Measurements from ENCODE around the gene C17orf100. TPM values are rescaled to one million over a fixed set of nuclear protein-coding genes. Genes with fewer than 3 reads are reported as not detected.
A peak's percentile ranks its signal among the peaks of the same experiment; 100 is the strongest.

Gene C17orf100
- total and polyA plus RNA-seq, 2 of the 13 experiments (the other 11 are each of a cell fraction or from before 2014, with no cell fraction given) = 3.6 to 8.7 TPM

DNA sequence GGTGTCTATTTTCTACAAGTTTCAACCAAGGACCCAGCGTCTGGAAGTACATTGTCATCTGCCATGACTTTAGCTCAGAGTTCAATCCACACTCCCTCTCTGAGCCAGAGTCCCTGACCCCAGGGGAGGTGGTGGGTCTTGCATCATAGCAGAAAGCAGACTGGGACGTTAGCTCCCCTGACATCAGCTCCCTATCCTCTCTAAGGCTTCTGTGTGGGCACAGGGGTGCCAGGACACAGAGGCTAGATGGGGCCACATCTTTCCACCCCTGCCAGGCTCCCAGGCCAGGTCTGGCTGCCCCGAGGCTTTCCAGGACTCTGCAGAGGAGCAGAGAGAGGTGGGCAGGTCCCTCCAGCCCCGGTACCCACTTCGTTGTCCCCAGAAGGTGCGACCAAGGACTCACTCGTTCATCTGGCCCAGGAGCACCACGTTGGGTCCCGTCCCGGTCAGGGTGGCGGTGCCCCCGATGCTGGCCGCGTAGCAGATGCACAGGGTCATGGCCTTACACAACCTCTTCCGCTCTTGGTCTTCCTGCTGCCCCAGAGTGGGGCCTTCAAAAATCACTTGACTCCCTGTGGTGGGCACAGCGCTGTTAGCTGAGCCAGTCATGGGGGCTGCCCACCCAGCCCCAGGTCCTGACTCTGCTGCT, 51.1 kb downstream of the C17orf100 start (continued):
- no peak for TF ChIP-seq ZNF430 (CRISPR knock-in tag; IDR thresholded peaks at IDR 0.05)
- TF ChIP-seq MED1 (CRISPR knock-in tag; IDR thresholded peaks at IDR 0.05) = peak; percentile 77
- TF ChIP-seq, protein P1, sequence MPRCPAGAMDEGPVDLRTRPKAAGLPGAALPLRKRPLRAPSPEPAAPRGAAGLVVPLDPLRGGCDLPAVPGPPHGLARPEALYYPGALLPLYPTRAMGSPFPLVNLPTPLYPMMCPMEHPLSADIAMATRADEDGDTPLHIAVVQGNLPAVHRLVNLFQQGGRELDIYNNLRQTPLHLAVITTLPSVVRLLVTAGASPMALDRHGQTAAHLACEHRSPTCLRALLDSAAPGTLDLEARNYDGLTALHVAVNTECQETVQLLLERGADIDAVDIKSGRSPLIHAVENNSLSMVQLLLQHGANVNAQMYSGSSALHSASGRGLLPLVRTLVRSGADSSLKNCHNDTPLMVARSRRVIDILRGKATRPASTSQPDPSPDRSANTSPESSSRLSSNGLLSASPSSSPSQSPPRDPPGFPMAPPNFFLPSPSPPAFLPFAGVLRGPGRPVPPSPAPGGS (CRISPR knock-in tag; IDR thresholded peaks at IDR 0.05) = no peak
- TF ChIP-seq ADNP (CRISPR knock-in tag; IDR thresholded peaks at IDR 0.05) = no peak
- TF ChIP-seq ZFYVE20 (CRISPR knock-in tag; IDR thresholded peaks at IDR 0.05; ENCODE audit: borderline replicate concordance, low read depth) = no peak
- TF ChIP-seq, protein P2, sequence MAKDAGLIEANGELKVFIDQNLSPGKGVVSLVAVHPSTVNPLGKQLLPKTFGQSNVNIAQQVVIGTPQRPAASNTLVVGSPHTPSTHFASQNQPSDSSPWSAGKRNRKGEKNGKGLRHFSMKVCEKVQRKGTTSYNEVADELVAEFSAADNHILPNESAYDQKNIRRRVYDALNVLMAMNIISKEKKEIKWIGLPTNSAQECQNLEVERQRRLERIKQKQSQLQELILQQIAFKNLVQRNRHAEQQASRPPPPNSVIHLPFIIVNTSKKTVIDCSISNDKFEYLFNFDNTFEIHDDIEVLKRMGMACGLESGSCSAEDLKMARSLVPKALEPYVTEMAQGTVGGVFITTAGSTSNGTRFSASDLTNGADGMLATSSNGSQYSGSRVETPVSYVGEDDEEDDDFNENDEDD (CRISPR knock-in tag; IDR thresholded peaks at IDR 0.05; ENCODE audit: borderline replicate concordance) = no peak
- TF ChIP-seq, protein P3, sequence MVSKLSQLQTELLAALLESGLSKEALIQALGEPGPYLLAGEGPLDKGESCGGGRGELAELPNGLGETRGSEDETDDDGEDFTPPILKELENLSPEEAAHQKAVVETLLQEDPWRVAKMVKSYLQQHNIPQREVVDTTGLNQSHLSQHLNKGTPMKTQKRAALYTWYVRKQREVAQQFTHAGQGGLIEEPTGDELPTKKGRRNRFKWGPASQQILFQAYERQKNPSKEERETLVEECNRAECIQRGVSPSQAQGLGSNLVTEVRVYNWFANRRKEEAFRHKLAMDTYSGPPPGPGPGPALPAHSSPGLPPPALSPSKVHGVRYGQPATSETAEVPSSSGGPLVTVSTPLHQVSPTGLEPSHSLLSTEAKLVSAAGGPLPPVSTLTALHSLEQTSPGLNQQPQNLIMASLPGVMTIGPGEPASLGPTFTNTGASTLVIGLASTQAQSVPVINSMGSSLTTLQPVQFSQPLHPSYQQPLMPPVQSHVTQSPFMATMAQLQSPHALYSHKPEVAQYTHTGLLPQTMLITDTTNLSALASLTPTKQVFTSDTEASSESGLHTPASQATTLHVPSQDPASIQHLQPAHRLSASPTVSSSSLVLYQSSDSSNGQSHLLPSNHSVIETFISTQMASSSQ (IDR thresholded peaks at IDR 0.05; ENCODE audit: low read depth) = no peak
- TF ChIP-seq, protein P3 (CRISPR knock-in tag; IDR thresholded peaks at IDR 0.05; ENCODE audit: borderline replicate concordance) = 0 out of 2 replicates have a peak, but pooled peaks have one; percentile 31
- TF ChIP-seq SOX5 (CRISPR knock-in tag; IDR thresholded peaks at IDR 0.05; ENCODE audit: borderline replicate concordance) = peak; percentile 38; the same call in 1 of the 2 replicates
- TF ChIP-seq, protein P4, sequence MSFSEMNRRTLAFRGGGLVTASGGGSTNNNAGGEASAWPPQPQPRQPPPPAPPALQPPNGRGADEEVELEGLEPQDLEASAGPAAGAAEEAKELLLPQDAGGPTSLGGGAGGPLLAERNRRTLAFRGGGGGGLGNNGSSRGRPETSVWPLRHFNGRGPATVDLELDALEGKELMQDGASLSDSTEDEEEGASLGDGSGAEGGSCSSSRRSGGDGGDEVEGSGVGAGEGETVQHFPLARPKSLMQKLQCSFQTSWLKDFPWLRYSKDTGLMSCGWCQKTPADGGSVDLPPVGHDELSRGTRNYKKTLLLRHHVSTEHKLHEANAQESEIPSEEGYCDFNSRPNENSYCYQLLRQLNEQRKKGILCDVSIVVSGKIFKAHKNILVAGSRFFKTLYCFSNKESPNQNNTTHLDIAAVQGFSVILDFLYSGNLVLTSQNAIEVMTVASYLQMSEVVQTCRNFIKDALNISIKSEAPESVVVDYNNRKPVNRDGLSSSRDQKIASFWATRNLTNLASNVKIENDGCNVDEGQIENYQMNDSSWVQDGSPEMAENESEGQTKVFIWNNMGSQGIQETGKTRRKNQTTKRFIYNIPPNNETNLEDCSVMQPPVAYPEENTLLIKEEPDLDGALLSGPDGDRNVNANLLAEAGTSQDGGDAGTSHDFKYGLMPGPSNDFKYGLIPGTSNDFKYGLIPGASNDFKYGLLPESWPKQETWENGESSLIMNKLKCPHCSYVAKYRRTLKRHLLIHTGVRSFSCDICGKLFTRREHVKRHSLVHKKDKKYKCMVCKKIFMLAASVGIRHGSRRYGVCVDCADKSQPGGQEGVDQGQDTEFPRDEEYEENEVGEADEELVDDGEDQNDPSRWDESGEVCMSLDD (CRISPR knock-in tag; IDR thresholded peaks at IDR 0.05; ENCODE audit: borderline replicate concordance) = no peak
- peak; percentile 77 for TF ChIP-seq RXRB (CRISPR knock-in tag; IDR thresholded peaks at IDR 0.05; ENCODE audit: borderline replicate concordance)
- no peak for TF ChIP-seq MXI1 (IDR thresholded peaks at IDR 0.05; ENCODE audit: borderline replicate concordance, low read depth, low read length)
- TF ChIP-seq MXD4 (CRISPR knock-in tag; IDR thresholded peaks at IDR 0.05) = no peak
- TF ChIP-seq SP140L (CRISPR knock-in tag; IDR thresholded peaks at IDR 0.05; ENCODE audit: borderline replicate concordance) = no peak
- peak in 1 of 2 experiments; percentile 41; a peak in 1 of 4 replicates for TF ChIP-seq EP300 (IDR thresholded peaks at IDR 0.05; ENCODE audit: low read depth in 2 of 2, low read length in 2 of 2)
- no peak for TF ChIP-seq EP300 (CRISPR knock-in tag; IDR thresholded peaks at IDR 0.05; ENCODE audit: borderline replicate concordance)
- TF ChIP-seq, protein P5, sequence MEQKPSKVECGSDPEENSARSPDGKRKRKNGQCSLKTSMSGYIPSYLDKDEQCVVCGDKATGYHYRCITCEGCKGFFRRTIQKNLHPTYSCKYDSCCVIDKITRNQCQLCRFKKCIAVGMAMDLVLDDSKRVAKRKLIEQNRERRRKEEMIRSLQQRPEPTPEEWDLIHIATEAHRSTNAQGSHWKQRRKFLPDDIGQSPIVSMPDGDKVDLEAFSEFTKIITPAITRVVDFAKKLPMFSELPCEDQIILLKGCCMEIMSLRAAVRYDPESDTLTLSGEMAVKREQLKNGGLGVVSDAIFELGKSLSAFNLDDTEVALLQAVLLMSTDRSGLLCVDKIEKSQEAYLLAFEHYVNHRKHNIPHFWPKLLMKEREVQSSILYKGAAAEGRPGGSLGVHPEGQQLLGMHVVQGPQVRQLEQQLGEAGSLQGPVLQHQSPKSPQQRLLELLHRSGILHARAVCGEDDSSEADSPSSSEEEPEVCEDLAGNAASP (CRISPR knock-in tag; IDR thresholded peaks at IDR 0.05; ENCODE audit: borderline replicate concordance) = peak; percentile 84; the same call in 1 of the 2 replicates
- TF ChIP-seq ZSCAN12 (CRISPR knock-in tag; IDR thresholded peaks at IDR 0.05) = no peak
- no peak for TF ChIP-seq THYN1 (CRISPR knock-in tag; IDR thresholded peaks at IDR 0.05; ENCODE audit: borderline replicate concordance, low read depth)
